Measurements from ENCODE around the gene CNTNAP2. TPM values are rescaled to one million over a fixed set of nuclear protein-coding genes. Genes with fewer than 3 reads are reported as not detected.

The CNTNAP2 gene
- total and polyA plus RNA-seq, 9 of the 15 experiments (the other 6 are each of a cell fraction or from before 2014, with no cell fraction given) = 0.04 to 0.62 (median 0.09) TPM; not detected in 4

DNA sequence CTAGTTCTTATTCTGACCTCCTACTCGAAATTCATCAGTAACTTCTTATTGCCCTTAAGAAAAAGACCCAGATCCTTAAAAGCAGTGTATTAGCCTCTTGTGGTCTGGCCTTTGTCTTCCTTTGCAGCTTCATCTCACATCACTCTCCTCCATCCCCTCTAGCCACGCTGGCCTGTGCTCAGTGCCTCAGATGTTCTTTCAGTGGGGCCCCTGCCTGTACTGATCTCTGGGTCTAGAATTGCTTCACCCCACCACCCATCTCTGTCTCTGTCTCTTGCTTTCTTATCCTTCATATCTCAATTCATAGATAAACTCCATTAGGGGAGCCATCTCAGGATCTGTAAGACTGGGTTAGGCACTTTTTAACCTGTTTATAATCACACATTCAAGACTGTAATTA, 1295.5 kb downstream of the CNTNAP2 start:
- WGBS (ENCODE audit: insufficient coverage, low coverage, missing lambda C conversion rate) = 0% methylated on average over 2 of the region's 2 CpGs
- Histone ChIP-seq H3K79me2 (ENCODE audit: control insufficient read depth, insufficient read depth, low read length) (no peaks in the 10 kb centered on the region), H3K27ac (ENCODE audit: extremely low read depth, low read depth, low read length) (no peak overlapping the region), H4K20me1 (replicated peaks; ENCODE audit: control insufficient read depth, insufficient read depth, low read length) (no peaks in the 10 kb centered on the region), H3K9me1 (ENCODE audit: control insufficient read depth, insufficient read depth, low read length) (no peaks in the 10 kb centered on the region), H3K4me1 (replicated peaks in 1 of 2; ENCODE audit: control insufficient read depth in 2 of 2, insufficient read depth in 2 of 2, low read length in 2 of 2) (no peaks in the 10 kb centered on the region), H3K27me3 (ENCODE audit: control insufficient read depth in 2 of 2, insufficient read depth in 2 of 2, low read length in 2 of 2) (no peaks in the 10 kb centered on the region), H3K4me3 (no peak overlapping the region), H3K4me2 (ENCODE audit: insufficient read depth, low read length) (no peak overlapping the region), H3K36me3 (ENCODE audit: control insufficient read depth, insufficient read depth, low read length) (no peaks in the 10 kb centered on the region), H2AFZ (ENCODE audit: low read depth, low read length) (no peak overlapping the region), H3K9ac (ENCODE audit: insufficient read depth in 1 of 2, low read depth in 2 of 2, low read length in 2 of 2) (no peak overlapping the region), H3K9me3 (replicated peaks; ENCODE audit: control insufficient read depth, insufficient read depth, low read depth, low read length) (no peaks in the 10 kb centered on the region; the same call in 1 of the 2 replicates)
- ChIA-PET POLR2A (no interaction called here), CTCF (ENCODE audit: low intra/inter-chr PET ratio) (no interaction called here)
- FAIRE-seq (no peak), ATAC-seq (no peak), DNase-seq (ENCODE audit: extremely low read depth in 1 of 4, low spot score in 3 of 4) (no peak)
- in situ Hi-C loops (cut with MboI) (no loop called here), intact Hi-C loops (cut with micrococcal nuclease) (no loop called here)
- no TSS peak for BruUV-seq (replicated peaks)
- TF ChIP-seq ZNF174 (CRISPR knock-in tag; IDR thresholded peaks at IDR 0.05) (no peak), HMG20A (CRISPR knock-in tag; conservative IDR thresholded peaks at IDR 0.05) (no peak), ZNF354B (CRISPR knock-in tag; IDR thresholded peaks at IDR 0.05) (no peak), MEF2D (tag; conservative IDR thresholded peaks at IDR 0.05; ENCODE audit: low read depth) (no peak), CSDE1 (IDR thresholded peaks at IDR 0.05) (no peak), ZNF586 (CRISPR knock-in tag; conservative IDR thresholded peaks at IDR 0.05) (no peak), VEZF1 (CRISPR knock-in tag; IDR thresholded peaks at IDR 0.05) (no peak), CUX1 (CRISPR knock-in tag; IDR thresholded peaks at IDR 0.05) (no peak), ZNF79 (CRISPR knock-in tag; IDR thresholded peaks at IDR 0.05; ENCODE audit: low read depth) (no peak), TRIM24 (IDR thresholded peaks at IDR 0.05) (no peak), NCOA4 (IDR thresholded peaks at IDR 0.05; ENCODE audit: partially characterized antibody) (no peak), GABPA (tag; conservative IDR thresholded peaks at IDR 0.05; ENCODE audit: low read depth) (no peak), HDAC6 (IDR thresholded peaks at IDR 0.05; ENCODE audit: low read depth, low read length) (no peak)
- TF ChIP-seq, protein P1, sequence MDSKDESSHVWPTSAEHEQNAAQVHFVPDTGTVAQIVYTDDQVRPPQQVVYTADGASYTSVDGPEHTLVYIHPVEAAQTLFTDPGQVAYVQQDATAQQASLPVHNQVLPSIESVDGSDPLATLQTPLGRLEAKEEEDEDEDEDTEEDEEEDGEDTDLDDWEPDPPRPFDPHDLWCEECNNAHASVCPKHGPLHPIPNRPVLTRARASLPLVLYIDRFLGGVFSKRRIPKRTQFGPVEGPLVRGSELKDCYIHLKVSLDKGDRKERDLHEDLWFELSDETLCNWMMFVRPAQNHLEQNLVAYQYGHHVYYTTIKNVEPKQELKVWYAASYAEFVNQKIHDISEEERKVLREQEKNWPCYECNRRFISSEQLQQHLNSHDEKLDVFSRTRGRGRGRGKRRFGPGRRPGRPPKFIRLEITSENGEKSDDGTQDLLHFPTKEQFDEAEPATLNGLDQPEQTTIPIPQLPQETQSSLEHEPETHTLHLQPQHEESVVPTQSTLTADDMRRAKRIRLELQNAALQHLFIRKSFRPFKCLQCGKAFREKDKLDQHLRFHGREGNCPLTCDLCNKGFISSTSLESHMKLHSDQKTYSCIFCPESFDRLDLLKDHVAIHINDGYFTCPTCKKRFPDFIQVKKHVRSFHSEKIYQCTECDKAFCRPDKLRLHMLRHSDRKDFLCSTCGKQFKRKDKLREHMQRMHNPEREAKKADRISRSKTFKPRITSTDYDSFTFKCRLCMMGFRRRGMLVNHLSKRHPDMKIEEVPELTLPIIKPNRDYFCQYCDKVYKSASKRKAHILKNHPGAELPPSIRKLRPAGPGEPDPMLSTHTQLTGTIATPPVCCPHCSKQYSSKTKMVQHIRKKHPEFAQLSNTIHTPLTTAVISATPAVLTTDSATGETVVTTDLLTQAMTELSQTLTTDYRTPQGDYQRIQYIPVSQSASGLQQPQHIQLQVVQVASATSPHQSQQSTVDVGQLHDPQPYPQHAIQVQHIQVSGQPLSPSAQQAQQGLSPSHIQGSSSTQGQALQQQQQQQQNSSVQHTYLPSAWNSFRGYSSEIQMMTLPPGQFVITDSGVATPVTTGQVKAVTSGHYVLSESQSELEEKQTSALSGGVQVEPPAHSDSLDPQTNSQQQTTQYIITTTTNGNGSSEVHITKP (IDR thresholded peaks at IDR 0.05; ENCODE audit: partially characterized antibody) = no peak
